Fibroblast of skin of scalp (primary cell): ENCODE data around the gene KCNIP3.
"Not testable (repeated sequence)": the region's sequence is repeated elsewhere in the genome, so short reads cannot be mapped to it uniquely, and the experiment has no call there.

Experiments
- DNase-seq: peaks from one replicate; pipeline ENCODE4 v3.0.0-alpha.2; 2013

Gene KCNIP3

GRCh38 chr2:95348609-95349567 is 51.7 kb downstream of the KCNIP3 start:
- no peak for DNase-seq

DNA sequence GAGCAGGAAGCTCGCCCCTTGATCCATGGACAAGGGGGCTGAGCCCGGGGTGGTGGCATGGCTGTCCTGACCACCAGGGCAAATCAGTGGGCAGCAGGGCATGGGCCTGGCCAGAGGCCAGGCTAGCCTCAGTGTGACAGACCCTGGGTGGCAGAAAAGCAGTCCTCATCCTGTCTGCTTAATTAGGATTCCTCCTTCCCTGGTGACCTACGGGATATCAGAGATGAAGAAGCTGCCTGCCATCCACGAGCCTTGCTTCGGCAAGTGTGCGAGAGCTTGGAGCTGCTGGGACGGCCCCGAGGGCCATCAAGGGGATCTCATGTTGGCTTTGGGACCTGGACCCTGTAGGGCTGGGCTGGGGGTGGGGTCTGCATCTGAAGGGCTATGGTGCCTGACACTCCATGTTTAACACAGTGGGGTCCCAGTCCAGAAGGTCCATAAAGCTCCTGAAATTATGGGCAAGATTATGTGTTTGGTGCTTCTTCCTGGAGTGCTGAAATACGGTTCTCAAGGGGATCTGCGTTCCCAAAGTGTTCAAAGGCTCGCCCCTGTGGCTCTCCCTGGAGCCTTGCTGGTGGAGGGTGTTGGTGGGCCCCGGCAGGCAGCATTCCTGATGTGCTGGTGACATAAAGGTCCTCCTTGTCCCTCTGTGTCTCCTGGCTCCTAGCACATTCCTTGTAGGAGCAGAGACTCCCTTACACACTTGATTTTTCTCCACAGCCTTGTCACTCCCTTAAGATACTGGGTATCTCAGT is 52.6 kb downstream of the KCNIP3 start:
- no peak for DNase-seq

DNA sequence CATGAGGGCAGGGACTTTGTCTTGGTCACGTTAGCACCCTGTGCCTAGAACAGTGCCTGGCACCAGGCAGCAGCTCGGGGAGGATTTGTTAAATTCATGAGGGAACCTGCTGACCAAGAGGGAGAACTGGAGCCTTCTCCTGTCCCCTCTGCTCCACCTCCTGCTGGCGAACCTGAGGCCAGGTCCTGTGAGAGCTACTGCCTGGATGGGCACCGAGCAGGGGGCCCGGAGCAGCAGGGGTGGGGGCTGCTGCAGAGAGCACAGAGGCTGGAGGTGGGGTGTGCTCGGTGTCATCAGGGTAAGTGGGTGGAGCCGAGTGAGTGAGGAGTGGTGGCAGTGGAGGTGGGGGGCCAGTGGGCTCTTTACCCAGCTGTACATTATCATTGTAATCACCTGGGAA is 53.2 kb downstream of the KCNIP3 start:
- no peak for DNase-seq

DNA sequence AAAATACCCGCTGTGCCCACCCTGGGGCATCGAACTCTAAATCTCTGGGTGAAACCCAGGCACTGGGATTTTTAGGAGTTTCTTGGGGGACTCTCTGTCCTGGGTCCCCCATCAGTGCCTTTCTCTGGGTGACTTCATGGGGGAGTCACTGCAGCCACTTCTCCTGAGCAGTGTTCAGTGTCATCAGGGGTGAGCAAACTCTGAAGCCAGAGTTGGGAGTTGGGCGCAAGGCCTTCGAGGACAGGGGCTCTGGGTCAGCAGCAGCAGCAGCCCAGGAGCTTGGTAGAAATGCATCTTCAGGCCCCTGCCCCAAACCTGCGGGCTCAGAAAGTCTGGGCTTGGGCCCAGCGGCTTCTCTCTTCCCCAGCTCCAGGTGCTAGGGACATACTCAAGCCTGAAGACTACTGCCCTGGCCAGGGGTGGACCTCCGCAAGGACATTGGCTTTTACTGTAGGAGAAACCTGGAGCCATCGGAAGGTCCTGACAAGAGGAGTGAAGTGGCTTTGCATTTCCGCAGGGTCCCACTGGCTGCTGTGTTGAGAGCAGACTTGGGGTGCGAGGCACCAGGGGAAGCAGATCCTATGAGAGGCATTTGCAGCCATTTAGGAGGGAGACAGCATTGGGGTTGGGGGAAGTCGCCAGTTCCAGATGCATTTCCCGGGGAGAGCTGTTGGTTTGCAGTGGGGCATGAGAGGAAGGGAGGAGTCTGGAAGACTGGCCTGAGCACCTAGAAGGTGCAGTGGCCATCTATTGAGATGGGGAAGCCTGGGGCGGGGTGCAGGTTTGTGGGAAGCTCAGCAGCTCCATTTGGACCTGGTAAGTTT is 53.8 kb downstream of the KCNIP3 start:
- DNase-seq = no peak

- no peak for DNase-seq
These were observed 54.4 kb downstream of the KCNIP3 start for GRCh38 chr2:95351598-95351915.

DNA sequence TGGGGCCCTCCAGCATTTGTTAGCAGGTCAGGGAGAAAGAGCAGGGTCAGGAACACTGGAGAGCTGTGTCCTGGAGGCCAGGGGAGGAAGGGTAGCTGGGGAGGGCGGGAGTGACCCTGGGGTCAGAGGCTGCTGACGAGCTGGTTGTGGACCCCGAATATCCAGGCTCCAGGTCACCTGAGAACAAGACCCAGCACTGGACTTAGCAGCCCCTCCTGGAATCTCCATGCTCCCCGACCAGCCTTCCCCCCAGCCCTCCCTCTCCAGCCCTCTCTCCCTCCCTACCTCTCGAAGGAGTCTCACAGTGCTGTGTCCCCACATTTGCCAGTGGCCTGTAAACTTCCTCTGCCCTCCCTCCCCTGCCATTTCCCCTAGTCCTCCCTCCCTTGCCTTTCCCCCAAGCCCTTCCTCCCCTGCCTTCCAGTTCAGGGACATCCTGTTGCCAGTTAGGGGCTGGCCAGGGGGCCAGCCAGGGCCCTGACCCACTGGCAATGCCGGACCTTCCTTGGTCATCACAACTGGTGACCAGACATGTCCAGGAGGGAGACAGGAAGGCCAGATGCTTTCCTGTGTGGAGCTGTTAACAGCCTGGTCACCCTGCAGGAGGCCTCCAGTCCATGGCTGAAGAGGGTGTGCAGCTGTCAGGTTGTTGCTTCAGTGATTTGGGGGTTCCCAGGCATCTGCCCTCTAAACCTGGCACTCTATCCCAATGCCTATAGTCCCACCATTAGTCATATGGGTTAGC is 55.3 kb downstream of the KCNIP3 start:
- DNase-seq = no peak

- no peak for DNase-seq
These were observed 56.0 kb downstream of the KCNIP3 start for GRCh38 chr2:95353055-95353575.

GRCh38 chr2:95353613-95354468 is 56.7 kb downstream of the KCNIP3 start:
- DNase-seq = no peak

GRCh38 chr2:95354469-95354901 is 57.3 kb downstream of the KCNIP3 start:
- DNase-seq = no peak

GRCh38 chr2:95354925-95355324 is 57.8 kb downstream of the KCNIP3 start:
- no peak for DNase-seq

- not testable (repeated sequence) for DNase-seq
These were observed 58.3 kb downstream of the KCNIP3 start for GRCh38 chr2:95355486-95355885.

DNA sequence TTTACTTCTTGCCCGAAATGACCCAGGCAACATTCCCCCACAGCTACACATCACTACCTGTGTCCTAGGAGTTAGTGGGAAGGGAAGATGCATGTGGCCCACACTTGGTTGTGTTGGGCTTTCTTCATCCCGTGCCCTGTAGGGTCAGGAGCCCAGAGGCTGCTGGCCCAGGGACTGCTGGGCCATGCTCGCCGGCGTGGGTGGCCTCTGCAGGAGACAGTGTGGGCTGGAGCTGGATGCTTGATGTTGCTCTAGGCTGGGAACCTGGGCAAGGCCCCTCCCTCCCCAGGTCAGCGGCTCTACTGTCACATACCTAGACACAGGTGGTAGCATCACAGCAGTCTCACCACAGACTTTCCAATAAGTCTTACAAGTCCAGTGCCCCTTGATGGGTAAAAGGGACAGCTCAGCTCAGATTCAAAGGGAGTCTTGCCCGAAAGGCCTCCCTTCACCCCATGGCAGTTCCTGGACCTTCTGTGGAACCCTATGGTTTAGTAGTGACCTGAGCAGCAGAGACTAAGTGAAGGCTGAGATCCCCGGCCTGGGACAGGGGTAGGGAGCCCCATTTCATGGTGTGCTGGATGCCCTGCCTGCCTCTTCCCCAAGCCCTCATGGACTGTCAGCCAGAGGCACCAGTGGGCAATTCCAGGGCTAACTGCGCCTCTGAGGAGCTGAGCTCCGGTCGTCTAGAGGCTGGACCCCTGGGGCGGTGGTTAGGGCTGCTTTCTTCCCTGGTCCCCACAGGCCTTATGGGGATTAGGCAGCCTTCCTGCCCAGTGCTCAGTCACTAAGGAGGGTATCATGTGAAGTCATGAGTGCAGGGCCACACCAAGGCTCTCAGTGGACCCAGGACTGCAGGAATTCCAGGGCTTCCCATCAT is 59.9 kb downstream of the KCNIP3 start:
- no peak for DNase-seq

GRCh38 chr2:95357717-95358280 is 60.7 kb downstream of the KCNIP3 start:
- DNase-seq = no peak

DNA sequence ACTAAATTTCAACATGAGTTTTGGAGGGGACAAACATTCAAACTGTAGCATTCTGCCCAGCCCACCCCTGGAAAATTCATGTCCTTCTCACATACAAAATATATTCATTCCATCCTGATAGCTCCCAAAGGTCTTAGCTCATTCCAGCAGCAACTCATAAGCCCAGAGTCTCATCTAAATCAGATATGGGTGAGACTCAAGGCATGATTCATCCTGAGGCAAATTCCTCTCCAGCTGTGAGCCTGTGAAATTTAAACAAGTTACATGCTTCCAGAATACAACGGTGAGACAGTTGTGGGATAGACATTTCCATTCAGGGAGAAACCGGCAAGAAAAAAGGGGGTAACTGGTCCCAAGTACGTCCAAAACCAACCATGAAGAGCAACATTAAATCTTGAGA is 61.9 kb downstream of the KCNIP3 start:
- peak; percentile 83 for DNase-seq

DNA sequence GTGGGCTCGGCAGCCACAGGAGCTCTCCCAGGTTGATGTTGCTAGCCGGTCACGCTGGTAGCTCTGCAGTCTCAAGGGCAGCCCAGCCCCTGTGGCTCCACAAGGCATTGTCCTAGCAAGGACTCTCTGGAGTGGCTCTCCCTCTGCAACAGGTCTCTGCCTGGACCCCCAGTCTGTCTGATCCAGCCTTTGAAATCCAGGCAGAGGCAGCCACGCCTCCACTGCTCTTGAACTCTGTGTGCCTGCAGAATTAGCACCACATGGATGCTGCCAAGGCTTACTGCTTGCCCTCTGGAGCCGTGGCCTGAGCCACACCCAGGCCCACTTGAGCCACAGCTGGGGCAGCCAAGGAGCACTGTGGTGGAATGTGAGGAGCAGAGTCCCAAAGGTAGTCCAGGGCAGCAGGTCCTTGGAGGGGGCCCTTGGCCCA is 62.4 kb downstream of the KCNIP3 start:
- DNase-seq = no peak

GRCh38 chr2:95361216-95361980 is 64.3 kb downstream of the KCNIP3 start:
- DNase-seq = peak; percentile 7

DNA sequence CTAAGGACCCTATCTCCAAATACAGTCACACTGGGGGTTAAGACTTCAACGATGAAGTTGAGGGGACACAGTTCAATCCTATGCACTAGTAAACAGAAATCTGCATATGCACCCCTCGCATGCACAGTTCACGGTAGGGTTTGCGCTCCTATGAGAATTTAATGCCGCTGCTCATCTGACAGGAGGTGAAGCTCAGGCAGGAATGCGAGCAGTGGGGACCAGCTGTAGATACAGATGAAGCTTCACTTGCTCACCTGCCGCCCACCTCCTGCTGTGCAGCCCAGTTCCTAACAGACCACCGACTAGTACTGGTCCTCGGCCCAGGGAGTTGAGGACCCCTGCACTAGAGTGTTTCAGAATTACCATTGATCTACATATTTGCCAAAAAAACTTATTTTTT is 65.3 kb downstream of the KCNIP3 start:
- no peak for DNase-seq

GRCh38 chr2:95366514-95366913 is 69.4 kb downstream of the KCNIP3 start:
- no peak for DNase-seq
